Panc1 (cell line): ENCODE data around the gene GNPDA2.

Source experiments
- CTCF ChIP-seq: fragments of 450-650 bp; IDR thresholded peaks from 2 replicates; pipeline ENCODE4 v1.5.1; 2017; ENCODE audit warnings: mild to moderate bottlenecking
- POLR2AphosphoS5 ChIP-seq: IDR thresholded peaks from 2 replicates; pipeline ENCODE4 v1.6.1; 2012; ENCODE audit warnings: mild to moderate bottlenecking, low read depth, low read length, moderate library complexity
- REST ChIP-seq, 2 experiments: IDR thresholded peaks; 2 replicates each; pipeline ENCODE4 v1.6.1; 2011 to 2012; ENCODE audit warnings: low read depth in 2 of 2, control low read depth in 1 of 2, low read length in 1 of 2, mild to moderate bottlenecking in 1 of 2, moderate library complexity in 1 of 2; ENCODE audit not compliant: insufficient read depth in 1 of 2
- SIN3A ChIP-seq: IDR thresholded peaks from 2 replicates; pipeline ENCODE4 v1.6.1; 2012; ENCODE audit warnings: low read depth, mild to moderate bottlenecking, low read length, moderate library complexity, borderline replicate concordance; ENCODE audit not compliant: insufficient read depth

GRCh38 chr4:44716597-44716996 is 9.8 kb downstream of the GNPDA2 start:
- TF ChIP-seq CTCF (no peak), POLR2AphosphoS5 (no peak), REST (IDR thresholded peaks at IDR 0.05; ENCODE audit: insufficient read depth in 1 of 2, low read depth in 2 of 2, low read length in 1 of 2) (no peak), SIN3A (no peak)
